Stimulated activated CD8-positive, alpha-beta memory T cell treated with anti-CD3 and anti-CD28 coated beads, Interleukin-15, amount 100 ng/mL, for 1 hour (primary cell): ENCODE results near the gene PRX.
"Not testable (repeated sequence)": the region's sequence is repeated elsewhere in the genome, so short reads cannot be mapped to it uniquely, and the experiment has no call there.

ENCODE experiments used
- DNase-seq: peaks from one replicate; pipeline ENCODE4 v3.0.0-alpha.2; 2020; ENCODE audit warnings: low read depth

PRX gene

DNA sequence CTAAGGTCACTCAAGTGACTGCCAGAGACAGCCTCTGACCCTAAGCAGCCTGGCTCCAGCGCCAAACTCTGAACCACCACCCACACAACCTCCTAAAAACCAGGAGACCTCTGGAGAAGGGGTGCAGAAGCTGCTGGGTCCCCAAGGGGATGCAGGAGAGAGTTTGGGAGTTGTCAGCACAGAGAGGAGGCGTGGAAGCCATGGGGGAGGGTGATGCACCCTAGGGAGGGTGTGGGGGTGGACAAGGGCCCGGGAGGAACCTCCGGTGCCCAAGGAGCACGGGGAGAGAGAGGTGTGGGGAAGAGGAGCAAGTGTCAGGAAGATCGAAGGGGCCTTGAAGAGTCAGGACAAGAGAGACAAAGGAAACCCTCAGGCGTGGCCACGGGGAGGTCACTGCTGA lies 21.1 kb downstream of the PRX start:
- no peak for DNase-seq

DNA sequence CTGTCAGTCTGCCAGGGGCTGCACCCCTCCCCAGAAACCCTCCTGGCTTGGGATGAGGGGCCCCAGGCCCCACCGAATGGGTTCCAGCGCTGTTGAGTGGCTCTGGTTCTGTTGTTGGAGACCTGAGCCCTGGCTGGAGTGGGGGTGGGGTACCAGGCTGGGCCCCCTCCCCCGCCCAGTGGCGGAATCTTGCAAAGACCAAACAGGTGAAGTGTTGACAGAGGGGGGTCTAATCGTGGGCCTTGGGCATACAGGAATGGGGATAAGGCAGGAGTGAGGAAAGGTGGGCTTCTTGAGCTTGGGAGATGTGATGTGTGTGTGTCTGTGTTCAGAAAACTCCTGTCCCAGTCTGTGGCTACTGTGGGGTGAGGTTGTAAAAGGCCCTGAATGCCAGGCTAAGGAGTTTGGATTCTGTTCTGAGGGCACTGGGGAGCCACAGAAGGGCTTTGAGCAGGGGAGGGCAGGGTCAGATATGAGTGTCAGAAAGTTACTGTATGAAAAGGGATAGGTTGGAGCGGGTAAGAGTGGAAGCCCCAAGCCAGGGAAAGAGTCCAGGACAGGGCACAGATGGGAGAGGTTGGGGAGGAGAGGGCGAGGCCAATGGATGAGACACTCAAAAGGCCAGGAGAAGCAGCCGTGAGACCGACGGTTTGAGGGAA lies 23.0 kb downstream of the PRX start, which contains the start of gene HIPK4:
Gene HIPK4, minus strand, starts transcription at position 98 of the 659 bp plus-strand sequence. CDS start 279 bp downstream, outside the sequence.
- DNase-seq = no peak

DNA sequence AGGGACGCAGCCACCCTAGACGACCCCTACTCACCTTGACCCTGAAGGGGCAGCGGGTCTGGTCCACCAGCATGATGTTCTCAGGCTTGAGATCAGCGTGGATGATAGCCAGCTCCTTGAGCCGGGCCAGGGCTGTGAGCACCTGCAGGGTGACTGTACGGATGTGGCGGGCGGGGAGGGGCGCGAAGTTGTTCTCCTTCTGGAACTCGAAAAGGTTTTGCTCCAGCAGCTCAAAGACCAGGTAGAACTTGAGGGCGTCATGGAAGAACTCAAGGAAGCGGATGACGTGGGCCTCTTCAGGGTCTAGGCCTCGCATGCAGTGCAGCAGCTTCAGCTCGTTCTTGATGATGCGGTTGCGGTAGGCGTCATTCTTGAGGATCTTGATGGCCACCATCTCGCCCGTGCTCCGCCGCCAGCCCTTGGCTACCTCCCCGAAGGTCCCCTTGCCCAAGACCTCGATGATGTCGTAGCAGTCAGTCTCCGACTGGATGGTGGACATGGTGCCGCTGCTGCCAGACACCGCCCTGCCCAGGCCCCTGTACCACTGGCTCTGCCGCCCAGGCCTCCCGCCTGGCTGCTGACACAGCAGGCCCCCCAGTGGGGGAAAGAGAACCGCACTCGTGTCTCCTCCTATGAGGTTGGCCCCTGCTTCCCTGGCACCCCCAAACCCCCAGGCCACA lies 23.6 kb downstream of the PRX start:
- no peak for DNase-seq

DNA sequence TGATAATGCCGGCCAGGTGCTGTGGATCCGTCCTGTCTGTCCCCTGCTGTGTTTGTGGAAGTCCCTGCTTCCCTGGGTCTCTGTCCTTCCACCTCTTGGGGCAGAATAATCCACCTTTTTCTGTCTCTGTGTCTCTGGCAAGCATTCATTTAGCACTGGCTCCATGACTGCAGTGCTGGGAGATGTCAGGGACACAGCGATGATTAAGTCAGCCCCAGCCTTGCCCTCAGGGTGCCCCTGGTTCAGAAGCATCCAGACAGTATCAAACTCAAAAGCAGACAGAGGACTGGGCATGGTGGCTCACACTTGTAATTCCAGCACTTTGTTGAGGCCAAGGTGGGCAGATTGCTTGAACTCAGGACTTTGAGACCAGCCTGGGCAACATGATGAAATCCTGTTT lies 24.7 kb downstream of the PRX start:
- no peak for DNase-seq

DNA sequence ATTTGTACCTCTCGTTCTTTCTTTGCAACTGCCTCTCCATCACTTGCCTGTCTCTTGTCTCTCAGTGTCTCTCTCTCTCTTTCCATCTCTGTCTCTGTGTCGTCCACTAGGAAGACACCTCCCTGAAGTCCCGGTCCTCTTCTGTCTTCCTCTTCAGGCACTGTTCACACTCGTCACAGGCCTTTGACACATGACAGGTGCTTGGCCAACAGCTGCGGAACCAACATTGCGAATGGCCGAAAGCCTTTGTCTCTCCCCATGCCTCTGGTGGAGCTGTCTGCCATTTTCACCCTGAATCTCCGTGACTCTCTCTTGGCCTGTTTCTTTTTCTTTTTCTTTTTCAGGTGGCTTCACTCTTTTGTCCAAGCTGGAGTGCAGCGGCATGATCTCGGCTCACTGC lies 26.0 kb downstream of the PRX start:
- DNase-seq = no peak

DNA sequence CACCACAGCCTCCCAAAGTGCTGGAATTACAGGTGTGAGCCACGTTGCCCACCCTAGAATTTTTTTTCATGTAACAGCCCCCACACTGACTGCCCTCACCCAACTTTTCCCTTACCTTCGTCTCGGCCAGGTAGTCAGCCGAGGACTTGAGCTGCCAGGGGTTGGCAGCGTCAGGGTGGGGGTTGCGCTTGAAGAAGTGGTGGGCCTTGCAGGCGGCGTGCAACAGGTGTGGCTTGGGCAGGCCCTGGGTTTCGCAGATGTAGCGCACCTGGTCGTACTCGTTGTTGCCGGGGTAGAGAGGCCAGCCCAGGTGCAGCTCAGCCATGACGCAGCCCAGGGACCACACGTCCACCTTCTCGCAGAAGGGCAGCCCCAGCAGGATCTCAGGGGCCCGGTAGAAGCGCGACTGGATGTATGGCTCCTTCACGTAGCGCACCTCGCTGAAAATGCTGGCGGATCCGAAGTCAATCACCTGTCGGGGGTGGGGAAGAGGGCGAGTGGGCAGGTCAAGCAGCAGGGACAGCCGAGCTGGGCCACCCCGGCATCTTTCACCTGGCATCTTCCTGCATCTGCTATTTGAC lies 29.4 kb downstream of the PRX start:
- DNase-seq = no peak

DNA sequence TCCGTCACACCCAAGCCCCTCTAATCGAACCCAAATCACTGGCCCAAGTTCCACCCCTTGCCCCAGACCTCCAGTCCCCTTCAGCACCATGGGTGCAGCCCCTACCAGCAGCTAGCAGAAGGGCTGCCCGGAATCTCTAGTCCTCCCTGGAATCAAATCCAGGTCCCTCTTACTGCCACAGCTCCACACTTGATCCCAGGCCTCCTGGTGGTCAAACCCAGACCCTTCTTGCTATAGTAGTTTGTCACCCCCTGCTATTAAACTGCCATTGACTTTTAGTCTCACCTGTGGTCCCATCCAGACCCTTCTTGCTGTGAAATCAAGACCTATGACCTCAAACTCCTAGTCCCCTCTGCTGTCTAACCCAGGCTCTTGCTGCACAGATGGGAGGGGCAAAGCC lies 31.9 kb downstream of the PRX start:
- DNase-seq = no peak

DNA sequence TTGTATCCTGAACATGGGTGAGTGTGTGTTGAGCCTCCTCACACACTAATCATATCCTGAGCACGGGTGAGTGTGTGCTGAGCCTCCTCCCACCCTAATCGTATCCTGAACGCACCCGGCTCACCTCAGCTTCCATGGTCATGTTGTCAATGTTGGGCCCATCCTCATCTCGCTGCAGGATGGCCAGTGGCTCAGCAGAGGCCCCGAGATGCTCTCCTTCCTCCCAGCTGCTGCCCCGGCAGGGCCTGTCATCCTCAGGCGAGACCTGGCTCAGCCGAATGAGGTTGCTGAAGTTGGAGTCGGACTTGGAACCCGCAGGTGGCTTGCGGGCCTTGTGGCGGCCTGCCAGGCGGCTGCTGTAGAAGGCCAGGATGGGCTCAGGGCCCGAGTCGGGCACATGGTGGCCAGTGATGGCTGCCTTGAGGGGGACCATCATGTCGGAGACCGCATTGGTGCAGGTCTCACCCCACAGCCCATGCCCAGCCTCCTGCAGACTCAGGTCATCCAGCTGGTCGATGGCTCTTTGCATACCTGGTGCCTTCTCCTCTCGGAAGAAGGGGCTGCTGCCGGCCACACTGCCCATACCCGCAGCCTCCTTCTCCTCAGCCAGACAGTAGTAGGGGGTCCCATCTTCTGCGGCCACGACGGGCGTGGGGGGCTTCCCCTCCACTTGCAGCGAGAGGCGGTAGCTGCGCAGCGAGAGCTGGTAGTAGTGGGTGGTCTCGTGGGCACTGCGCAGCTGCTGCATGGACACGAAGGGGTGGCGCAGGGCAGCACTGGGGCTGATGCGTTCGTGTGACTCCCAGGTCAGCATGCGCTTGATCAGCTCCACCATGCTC lies 32.8 kb downstream of the PRX start:
- no peak for DNase-seq

DNA sequence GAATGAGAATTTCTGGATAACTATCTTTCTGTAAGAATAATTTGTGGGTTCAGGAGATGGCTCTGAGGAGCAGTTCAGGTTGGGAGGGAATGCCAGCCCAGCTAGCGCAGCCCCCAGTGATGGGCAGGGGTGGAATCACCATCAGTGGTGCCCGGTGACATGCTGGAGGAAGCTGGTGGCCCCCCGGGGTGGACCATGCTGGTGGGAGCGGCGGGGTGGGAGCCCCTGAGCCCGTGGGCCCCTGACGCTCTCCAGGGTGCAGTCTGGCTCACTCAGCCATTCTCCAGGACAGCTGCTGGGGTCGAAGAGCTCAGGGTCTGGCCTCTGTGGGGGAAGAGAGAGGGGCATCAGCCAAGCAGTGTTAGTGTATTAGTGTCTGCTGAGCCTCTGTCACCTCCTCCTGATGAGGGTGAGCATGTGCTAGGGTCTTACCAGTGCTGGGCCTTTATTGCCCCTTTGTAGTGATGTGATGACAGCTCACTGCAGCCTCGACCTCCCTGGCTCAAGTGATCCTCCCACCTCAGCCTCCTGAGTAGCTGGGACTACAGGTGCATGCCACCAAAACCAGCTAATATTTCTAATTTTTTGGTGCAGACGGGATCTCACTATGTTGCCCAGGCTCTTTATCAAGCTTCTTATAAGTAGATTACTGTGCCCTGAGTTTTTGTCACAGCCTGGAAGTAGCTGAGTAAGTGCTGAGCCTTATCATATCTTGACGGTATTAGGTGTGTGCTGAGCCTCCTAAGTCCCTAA lies 33.6 kb downstream of the PRX start:
- DNase-seq = no peak

DNA sequence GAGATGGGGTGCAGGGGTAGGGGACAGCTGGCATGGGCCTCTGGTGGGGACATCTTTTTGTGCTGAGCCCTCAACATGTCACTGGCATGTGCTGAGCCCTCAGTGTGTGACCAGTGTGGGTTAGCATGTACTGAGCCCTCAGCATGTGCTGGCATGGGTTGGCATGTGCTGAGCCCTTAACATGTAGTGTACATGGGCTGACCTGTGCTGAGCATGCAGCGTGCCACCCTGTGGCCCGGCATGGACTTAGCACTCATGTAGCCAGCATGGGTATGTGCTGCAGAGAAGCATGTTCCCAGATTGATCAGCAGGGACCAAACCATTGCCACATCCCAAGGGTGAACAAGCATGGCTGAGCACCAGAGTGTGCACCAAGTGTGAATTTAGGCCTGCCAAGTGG lies 34.7 kb downstream of the PRX start:
- DNase-seq = no peak

DNA sequence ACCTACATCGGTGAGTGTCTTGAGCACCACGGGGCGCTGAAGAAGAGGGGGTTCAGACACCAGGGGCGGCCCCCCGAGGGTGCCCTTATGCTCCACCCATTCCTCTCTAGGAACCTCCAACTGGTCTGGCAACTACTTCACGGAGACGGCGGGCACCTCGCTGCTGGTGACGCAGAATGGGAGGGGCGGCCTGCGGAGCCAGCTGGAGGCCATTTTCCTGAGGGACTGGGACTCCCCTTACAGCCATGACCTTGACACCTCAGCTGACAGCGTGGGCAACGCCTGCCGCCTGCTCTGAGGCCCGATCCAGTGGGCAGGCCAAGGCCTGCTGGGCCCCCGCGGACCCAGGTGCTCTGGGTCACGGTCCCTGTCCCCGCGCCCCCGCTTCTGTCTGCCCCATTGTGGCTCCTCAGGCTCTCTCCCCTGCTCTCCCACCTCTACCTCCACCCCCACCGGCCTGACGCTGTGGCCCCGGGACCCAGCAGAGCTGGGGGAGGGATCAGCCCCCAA lies 35.2 kb downstream of the PRX start:
- no peak for DNase-seq

DNA sequence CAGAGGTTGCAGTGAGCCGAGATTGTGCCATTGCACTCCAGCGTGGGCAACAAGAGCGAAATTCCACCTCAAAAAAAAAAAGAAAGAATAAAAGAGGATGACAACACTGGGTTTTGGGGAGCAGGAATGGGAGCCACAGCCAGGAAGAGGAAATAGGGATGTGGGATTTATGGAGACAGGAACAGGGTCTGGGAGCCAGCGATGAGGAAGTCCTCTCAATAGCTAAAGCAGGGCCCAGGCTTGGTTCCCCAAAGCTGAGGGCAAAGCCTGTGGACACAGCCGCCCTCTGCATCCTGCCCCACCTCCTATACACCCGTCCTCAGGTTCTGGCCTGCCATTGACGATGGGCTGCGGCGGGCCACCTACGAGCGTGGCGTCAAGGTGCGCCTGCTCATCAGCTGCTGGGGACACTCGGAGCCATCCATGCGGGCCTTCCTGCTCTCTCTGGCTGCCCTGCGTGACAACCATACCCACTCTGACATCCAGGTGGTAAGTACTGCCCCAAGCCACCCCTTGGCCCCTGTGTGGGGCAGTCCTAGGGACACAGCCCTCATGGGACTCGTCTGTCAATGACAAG lies 36.8 kb downstream of the PRX start:
- DNase-seq = no peak

DNA sequence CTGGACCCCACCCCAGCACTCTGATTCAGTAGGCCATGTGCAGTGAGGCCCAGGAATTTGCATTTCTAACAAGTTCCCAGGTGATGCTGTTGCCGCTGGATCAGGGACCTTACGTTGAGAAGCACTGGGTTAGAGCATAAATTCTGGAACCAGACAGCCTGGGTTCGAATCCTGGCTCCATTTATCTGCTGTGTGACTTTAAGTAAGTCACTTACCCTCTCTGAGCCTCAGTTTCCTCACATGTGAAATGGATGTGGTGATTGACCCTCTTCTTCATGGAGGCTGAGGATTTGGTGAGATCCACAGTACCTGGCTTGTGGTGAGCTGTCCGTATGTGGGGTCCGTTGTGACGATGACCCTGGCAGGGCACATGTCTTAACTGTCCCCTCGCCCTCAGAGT lies 39.1 kb downstream of the PRX start:
- no peak for DNase-seq

DNA sequence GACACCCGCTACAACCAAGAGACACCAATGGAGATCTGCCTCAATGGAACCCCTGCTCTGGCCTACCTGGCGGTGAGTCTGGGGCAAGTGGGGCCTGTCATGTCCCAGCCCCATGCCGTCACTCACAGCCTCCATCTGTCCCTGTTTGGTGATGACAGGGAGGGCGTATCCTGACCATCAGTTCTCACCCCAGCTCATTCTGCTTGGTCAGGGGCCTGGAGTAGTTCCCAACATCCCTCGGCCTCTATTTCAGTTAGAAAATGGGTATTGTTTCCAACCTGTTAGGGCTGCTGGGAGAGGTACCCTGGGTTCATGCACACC lies 41.4 kb downstream of the PRX start:
- no peak for DNase-seq

DNA sequence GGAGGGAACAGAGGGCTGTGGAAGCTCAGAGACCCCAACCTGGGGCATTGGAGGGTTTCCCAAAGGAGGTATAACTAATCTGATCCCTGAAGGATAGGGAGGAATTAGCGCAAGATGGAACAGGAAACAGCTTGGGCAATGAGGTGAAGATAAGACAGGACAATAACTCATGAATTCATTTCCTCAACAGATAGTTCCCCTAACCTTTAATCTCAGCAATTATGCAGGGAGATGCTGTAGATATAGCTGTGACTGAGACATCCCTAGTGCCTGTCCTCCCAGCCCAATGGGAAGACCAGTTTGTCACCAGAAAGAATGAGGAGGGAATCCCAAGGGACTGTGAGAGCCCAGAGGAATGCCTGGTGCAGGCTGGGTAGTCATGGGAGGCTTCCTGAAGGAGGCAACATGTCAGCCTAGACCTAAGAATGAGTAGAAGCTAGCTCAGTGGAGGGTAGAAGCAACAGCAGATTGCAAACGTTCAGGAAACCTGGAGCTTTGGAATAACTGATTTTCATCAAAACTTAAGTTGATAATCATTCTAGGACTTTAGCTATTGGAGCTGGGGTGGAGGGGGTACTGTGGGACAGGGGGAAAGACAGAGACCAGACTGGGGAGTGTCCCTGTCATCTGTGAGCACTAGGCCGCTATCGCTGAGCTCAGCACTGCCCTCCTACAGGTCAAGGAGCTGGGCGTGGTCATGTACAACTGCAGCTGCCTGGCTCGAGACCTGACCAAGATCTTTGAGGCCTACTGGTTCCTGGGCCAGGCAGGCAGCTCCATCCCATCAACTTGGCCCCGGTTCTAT lies 42.0 kb downstream of the PRX start:
- no peak for DNase-seq

DNA sequence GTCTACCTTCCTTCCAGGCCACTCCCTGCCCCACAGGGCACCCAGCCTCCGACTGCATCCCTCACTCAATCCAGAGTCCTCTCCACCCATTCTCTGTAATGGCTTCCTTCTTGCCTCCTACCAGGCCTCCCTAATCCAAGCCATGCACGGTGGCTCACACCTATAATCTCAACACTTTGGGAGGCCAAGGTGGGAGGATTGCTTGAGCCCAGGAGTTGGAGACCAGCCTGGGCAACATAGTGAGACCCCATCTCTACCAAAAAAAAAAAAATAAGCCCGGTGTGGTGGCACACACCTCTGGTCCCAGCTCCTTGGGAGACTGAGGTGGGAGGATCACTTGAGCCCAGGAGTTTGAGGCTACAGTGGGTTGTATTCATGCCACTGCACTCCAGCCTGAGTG lies 42.9 kb downstream of the PRX start:
- not testable (repeated sequence) for DNase-seq

DNA sequence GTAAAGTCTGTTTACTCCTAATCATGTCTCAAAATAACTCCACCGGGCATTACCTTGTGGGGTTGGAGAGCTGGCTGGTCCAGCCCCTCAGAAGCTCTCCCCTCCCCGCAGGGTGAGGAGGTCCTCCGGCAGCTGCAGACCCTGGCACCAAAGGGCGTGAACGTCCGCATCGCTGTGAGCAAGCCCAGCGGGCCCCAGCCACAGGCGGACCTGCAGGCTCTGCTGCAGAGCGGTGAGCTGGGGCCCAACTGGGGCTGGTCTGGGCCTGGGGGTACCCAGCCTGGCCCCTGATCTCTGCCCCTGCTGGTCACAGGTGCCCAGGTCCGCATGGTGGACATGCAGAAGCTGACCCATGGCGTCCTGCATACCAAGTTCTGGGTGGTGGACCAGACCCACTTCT lies 43.4 kb downstream of the PRX start:
- DNase-seq = no peak

DNA sequence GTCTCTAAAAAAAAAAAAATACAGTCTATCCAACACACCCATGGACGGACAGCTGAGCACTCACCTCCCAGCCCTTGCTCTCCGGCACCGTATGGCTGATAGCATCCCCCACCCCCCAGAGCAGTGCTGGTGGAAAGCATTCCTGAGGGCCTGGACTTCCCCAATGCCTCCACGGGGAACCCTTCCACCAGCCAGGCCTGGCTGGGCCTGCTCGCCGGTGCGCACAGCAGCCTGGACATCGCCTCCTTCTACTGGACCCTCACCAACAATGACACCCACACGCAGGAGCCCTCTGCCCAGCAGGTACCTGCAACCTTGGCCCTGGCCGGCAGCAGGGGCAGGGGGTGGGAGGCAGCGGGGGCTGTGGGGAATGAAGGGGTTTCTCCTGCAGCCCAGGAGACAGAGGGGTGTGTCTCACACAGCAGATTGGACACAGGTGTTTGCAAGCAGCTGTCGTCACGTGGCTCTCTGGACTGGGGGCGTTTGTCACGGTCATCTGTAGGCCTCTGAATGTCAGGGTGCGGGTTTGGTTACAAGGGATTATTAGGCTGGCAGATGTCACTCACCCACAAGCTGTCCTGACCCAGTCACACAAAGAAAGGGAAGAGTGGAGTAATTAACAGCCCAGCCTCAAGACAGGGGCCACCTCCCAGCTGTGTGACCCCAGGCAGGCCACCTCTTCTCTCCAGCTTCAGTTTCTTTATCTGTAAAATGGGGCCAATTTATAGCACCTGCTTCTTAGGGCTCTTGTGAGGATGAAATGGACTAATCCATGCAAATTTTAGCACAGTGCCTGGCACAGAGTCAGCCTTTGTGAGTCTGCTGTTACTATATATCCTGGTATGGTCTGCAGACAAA lies 45.4 kb downstream of the PRX start:
- no peak for DNase-seq

DNA sequence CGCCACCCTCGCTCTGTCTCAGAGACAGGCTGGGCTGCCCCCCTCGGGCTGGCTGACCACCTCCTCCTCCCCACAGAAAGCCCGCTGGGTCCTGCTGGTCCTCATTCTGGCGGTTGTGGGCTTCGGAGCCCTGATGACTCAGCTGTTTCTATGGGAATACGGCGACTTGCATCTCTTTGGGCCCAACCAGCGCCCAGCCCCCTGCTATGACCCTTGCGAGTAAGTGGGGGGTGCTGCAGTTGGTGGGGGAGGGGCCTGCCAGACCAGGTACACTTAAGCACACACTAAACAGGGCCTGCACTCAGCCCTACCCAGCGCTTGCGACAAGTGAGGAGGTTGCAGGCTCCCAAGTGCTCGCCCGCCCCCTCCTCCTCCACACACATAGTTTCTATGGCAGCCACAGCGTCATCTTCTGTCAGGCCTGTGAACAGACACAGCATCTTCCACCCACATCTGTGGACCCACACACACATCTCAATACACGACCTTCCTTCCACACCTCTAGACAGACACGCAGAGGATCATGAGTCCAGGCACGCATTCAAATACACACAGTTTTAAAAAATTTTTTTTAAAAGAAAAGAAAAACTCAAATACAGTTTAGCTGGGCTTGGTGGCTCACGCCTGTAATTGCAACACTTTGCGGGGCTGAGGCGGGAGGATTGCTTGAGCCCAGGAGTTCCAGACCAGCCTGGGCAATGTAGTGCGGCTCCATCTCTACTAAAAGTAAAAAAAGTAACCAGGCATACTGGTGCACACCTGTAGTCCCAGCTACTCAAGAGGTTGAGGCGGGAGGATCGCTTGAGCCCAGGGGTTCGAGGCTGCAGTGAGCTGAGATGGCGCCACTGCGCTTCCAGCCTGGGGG lies 46.2 kb downstream of the PRX start:
- no peak for DNase-seq
